WTC11 (cell line): Measurements from ENCODE around the gene PA2G4. TPM values are rescaled to one million over a fixed set of nuclear protein-coding genes. Genes with fewer than 3 reads are reported as not detected.

ENCODE experiments used
- AR ChIP-seq: fragments of 250-450 bp; sonication (Bioruptor Pico); IDR thresholded peaks from 2 replicates; pipeline ENCODE4 v1.9.0; 2021; ENCODE audit warnings: mild to moderate bottlenecking
- ATF3 ChIP-seq: sonication (generic); formaldehyde crosslinking; conservative IDR thresholded peaks from 2 replicates; pipeline ENCODE4 v1.8.1; 2022; ENCODE audit warnings: mild to moderate bottlenecking, missing genetic modification reagents
- CDX4 ChIP-seq: fragments of 250-450 bp; sonication (Bioruptor Pico); IDR thresholded peaks from 2 replicates; pipeline ENCODE4 v1.9.0; 2021; ENCODE audit warnings: moderate library complexity, mild to moderate bottlenecking, inconsistent platforms, borderline replicate concordance
- ELF4 ChIP-seq: sonication (generic); formaldehyde crosslinking; IDR thresholded peaks from 2 replicates; pipeline ENCODE4 v1.8.1; 2022; ENCODE audit warnings: low read depth, mild to moderate bottlenecking, moderate library complexity, missing genetic modification reagents
- FOXP1 ChIP-seq: sonication (generic); formaldehyde crosslinking; IDR thresholded peaks from 2 replicates; pipeline ENCODE4 v1.8.0; 2022; ENCODE audit warnings: missing genetic modification reagents, mild to moderate bottlenecking, moderate library complexity, borderline replicate concordance
- GABPB1 ChIP-seq: sonication (generic); formaldehyde crosslinking; IDR thresholded peaks from 2 replicates; pipeline ENCODE4 v1.8.1; 2023; ENCODE audit warnings: mild to moderate bottlenecking, missing genetic modification reagents
- GRHL2 ChIP-seq: fragments of 250-450 bp; sonication (Bioruptor Pico); IDR thresholded peaks from 2 replicates; pipeline ENCODE4 v1.8.0; 2022; ENCODE audit warnings: mild to moderate bottlenecking, moderate library complexity; ENCODE audit not compliant: insufficient replicate concordance, severe bottlenecking
- HMGA2 ChIP-seq: fragments of 250-450 bp; sonication (Bioruptor Pico); IDR thresholded peaks from 2 replicates; pipeline ENCODE4 v1.4.0; 2021; ENCODE audit warnings: mild to moderate bottlenecking, moderate library complexity
- HMGXB4 ChIP-seq: sonication (generic); formaldehyde crosslinking; IDR thresholded peaks from 2 replicates; pipeline ENCODE4 v1.8.1; 2023; ENCODE audit warnings: mild to moderate bottlenecking, moderate library complexity, missing genetic modification reagents
- IRF1 ChIP-seq: sonication (generic); formaldehyde crosslinking; IDR thresholded peaks from 2 replicates; pipeline ENCODE4 v1.8.0; 2023; ENCODE audit warnings: missing genetic modification reagents
- JAZF1 ChIP-seq: fragments of 250-450 bp; sonication (Bioruptor Pico); IDR thresholded peaks from 2 replicates; pipeline ENCODE4 v1.9.0; 2021; ENCODE audit warnings: moderate library complexity, mild to moderate bottlenecking, inconsistent platforms
- MAX ChIP-seq: sonication (generic); formaldehyde crosslinking; IDR thresholded peaks from 2 replicates; pipeline ENCODE4 v1.8.0; 2022; ENCODE audit warnings: mild to moderate bottlenecking, missing genetic modification reagents
- MXD4 ChIP-seq: fragments of 250-450 bp; sonication (Bioruptor Pico); IDR thresholded peaks from 2 replicates; pipeline ENCODE4 v1.8.0; 2021; ENCODE audit warnings: mild to moderate bottlenecking, moderate library complexity, borderline replicate concordance
- NR3C1 ChIP-seq: sonication (generic); formaldehyde crosslinking; conservative IDR thresholded peaks from 2 replicates; pipeline ENCODE4 v1.8.1; 2023; ENCODE audit warnings: low read depth, mild to moderate bottlenecking, missing genetic modification reagents
- OVOL2 ChIP-seq: fragments of 250-450 bp; sonication (Bioruptor Pico); IDR thresholded peaks from 2 replicates; pipeline ENCODE4 v1.9.0; 2021; ENCODE audit warnings: mild to moderate bottlenecking, borderline replicate concordance
- PREB ChIP-seq: sonication (generic); formaldehyde crosslinking; IDR thresholded peaks from 2 replicates; pipeline ENCODE4 v1.8.1; 2022; ENCODE audit warnings: mild to moderate bottlenecking, missing genetic modification reagents, moderate library complexity, borderline replicate concordance
- RORB ChIP-seq: fragments of 250-450 bp; sonication (Bioruptor Pico); IDR thresholded peaks from 2 replicates; pipeline ENCODE4 v1.9.0; 2021; ENCODE audit warnings: mild to moderate bottlenecking
- ZBTB43 ChIP-seq: sonication (generic); formaldehyde crosslinking; IDR thresholded peaks from 2 replicates; pipeline ENCODE4 v1.8.1; 2023; ENCODE audit warnings: mild to moderate bottlenecking, missing genetic modification reagents
- ZNF121 ChIP-seq: sonication (generic); formaldehyde crosslinking; IDR thresholded peaks from 2 replicates; pipeline ENCODE4 v1.8.0; 2023; ENCODE audit warnings: missing genetic modification reagents
- ZNF263 ChIP-seq: sonication (generic); formaldehyde crosslinking; IDR thresholded peaks from 2 replicates; pipeline ENCODE4 v1.8.1; 2022; ENCODE audit warnings: low read depth, mild to moderate bottlenecking, moderate library complexity, missing genetic modification reagents
- ZNF281 ChIP-seq: sonication (generic); formaldehyde crosslinking; IDR thresholded peaks from 2 replicates; pipeline ENCODE4 v1.8.0; 2023; ENCODE audit warnings: mild to moderate bottlenecking, missing genetic modification reagents
- ZNF416 ChIP-seq: fragments of 250-450 bp; sonication (Bioruptor Pico); IDR thresholded peaks from 2 replicates; pipeline ENCODE4 v1.9.0; 2021; ENCODE audit warnings: mild to moderate bottlenecking, inconsistent platforms
- ZNF423 ChIP-seq: fragments of 250-450 bp; sonication (Bioruptor Pico); IDR thresholded peaks from 2 replicates; pipeline ENCODE4 v2.1.2; 2022; ENCODE audit warnings: mild to moderate bottlenecking, moderate library complexity
- ZNF512 ChIP-seq: sonication (generic); formaldehyde crosslinking; IDR thresholded peaks from 2 replicates; pipeline ENCODE4 v1.8.1; 2022; ENCODE audit warnings: missing genetic modification reagents, borderline replicate concordance
- total RNA-seq: library from RNA; stranded (reverse); gene quantifications from 3 replicates; pipeline ENCODE4 v1.2.3, GENCODE V29; 2021

The PA2G4 gene
- total RNA-seq, 1 experiment from 2014 or later, result 249 TPM

- 0 out of 2 replicates have a peak, but pooled peaks have one; percentile 28 for TF ChIP-seq FOXP1 (CRISPR knock-in tag)
- no peak for TF ChIP-seq ZNF416
- no peak for TF ChIP-seq MXD4 (CRISPR knock-in tag)
- no peak for TF ChIP-seq GRHL2 (CRISPR knock-in tag)
- TF ChIP-seq ZNF423 (CRISPR knock-in tag), result no peak
- TF ChIP-seq GABPB1, result peak; percentile 40; the same call in 1 of the 2 replicates
- TF ChIP-seq ZNF263 (CRISPR knock-in tag), result no peak
- TF ChIP-seq JAZF1, result no peak
- 0 out of 2 replicates have a peak, but pooled peaks have one; percentile 22 for TF ChIP-seq MAX
- TF ChIP-seq HMGXB4 (CRISPR knock-in tag), result peak; percentile 90
- peak; percentile 86; the same call in 1 of the 2 replicates for TF ChIP-seq ZBTB43 (CRISPR knock-in tag)
- TF ChIP-seq ATF3, result 0 out of 2 replicates have a peak, but pooled peaks have one; percentile 16
- TF ChIP-seq CDX4, result no peak
- TF ChIP-seq IRF1 (CRISPR knock-in tag), result no peak
- TF ChIP-seq ZNF281, result 0 out of 2 replicates have a peak, but pooled peaks have one; percentile 20
- TF ChIP-seq ZNF512 (CRISPR knock-in tag), result no peak
- TF ChIP-seq ZNF121, result no peak
- TF ChIP-seq NR3C1 (CRISPR knock-in tag), result no peak
- TF ChIP-seq AR (CRISPR knock-in tag), result no peak
- TF ChIP-seq RORB (CRISPR knock-in tag), result no peak
- no peak for TF ChIP-seq ELF4 (CRISPR knock-in tag)
- no peak for TF ChIP-seq OVOL2
- no peak for TF ChIP-seq PREB (CRISPR knock-in tag)
- no peak for TF ChIP-seq HMGA2 (CRISPR knock-in tag)
Observed at GRCh38 chr12:56079723-56080555, 24.4 kb upstream of the PA2G4 start, which contains the start of gene ERBB3 (continued).
